Neuronal stem cell (in vitro differentiated cells): ENCODE data around the gene TRIM41.
"Not testable (repeated sequence)": the region's sequence is repeated elsewhere in the genome, so short reads cannot be mapped to it uniquely, and the experiment has no call there.

ENCODE experiments used
- DNase-seq: peaks from one replicate; pipeline ENCODE4 v3.0.0-alpha.2; 2013; ENCODE audit warnings: low spot score
- H2AFZ ChIP-seq: one replicate; pipeline ENCODE4 v1.6.1; 2013; ENCODE audit warnings: mild to moderate bottlenecking, low read length, inconsistent platforms
- H2AK5ac ChIP-seq: 2 replicates; pipeline ENCODE4 v1.6.1; 2013; ENCODE audit warnings: low read depth, mild to moderate bottlenecking, inconsistent platforms, low read length, moderate library complexity, mixed read lengths
- H2BK120ac ChIP-seq: 2 replicates; pipeline ENCODE4 v1.6.1; 2013; ENCODE audit warnings: low read depth, mild to moderate bottlenecking, inconsistent platforms, low read length, moderate library complexity, mixed read lengths
- H2BK12ac ChIP-seq: one replicate; pipeline ENCODE4 v1.6.1; 2013; ENCODE audit warnings: low read length, inconsistent platforms
- H2BK15ac ChIP-seq: 2 replicates; pipeline ENCODE4 v1.6.1; 2013; ENCODE audit warnings: mild to moderate bottlenecking, low read length, inconsistent platforms, mixed read lengths
- H2BK5ac ChIP-seq: one replicate; pipeline ENCODE4 v1.6.1; 2013; ENCODE audit warnings: inconsistent platforms, mild to moderate bottlenecking, low read length, moderate library complexity
- H3K14ac ChIP-seq: one replicate; pipeline ENCODE4 v1.6.1; 2013; ENCODE audit warnings: low read length, inconsistent platforms
- H3K18ac ChIP-seq: 2 replicates; pipeline ENCODE4 v1.6.1; 2013; ENCODE audit warnings: low read length, inconsistent platforms
- H3K23ac ChIP-seq: 2 replicates; pipeline ENCODE4 v1.6.1; 2013; ENCODE audit warnings: low read depth, mild to moderate bottlenecking, mixed read lengths, low read length, inconsistent platforms; ENCODE audit not compliant: poor library complexity
- H3K27ac ChIP-seq: replicated peaks from 3 replicates; pipeline ENCODE4 v1.5.1; 2013; ENCODE audit warnings: low read length, inconsistent platforms
- H3K27me3 ChIP-seq, 3 experiments: 2 replicates each; pipeline ENCODE4 v1.6.1; 2013; ENCODE audit warnings: low read length in 3 of 3, mild to moderate bottlenecking in 2 of 3, inconsistent platforms in 1 of 3, low read depth in 1 of 3, mixed read lengths in 1 of 3, moderate library complexity in 1 of 3; ENCODE audit not compliant: control insufficient read depth in 3 of 3, insufficient read depth in 3 of 3
- H3K36me3 ChIP-seq, 2 donors: replicated peaks in 1 of 2; 2 replicates each; pipeline ENCODE4 v1.6.1; 2013; ENCODE audit warnings: low read length in 2 of 2; ENCODE audit not compliant: control insufficient read depth in 2 of 2, insufficient read depth in 2 of 2
- H3K4ac ChIP-seq: 2 replicates; pipeline ENCODE4 v1.6.1; 2013; ENCODE audit warnings: inconsistent platforms, mild to moderate bottlenecking, low read length, moderate library complexity
- H3K4me1 ChIP-seq, 2 donors: 1 replicate in 1 of 2; 2 replicates in 1 of 2; pipeline ENCODE4 v1.6.1; 2013; ENCODE audit warnings: low read length in 2 of 2, low read depth in 1 of 2; ENCODE audit not compliant: control insufficient read depth in 2 of 2, insufficient read depth in 1 of 2
- H3K4me2 ChIP-seq: one replicate; pipeline ENCODE4 v1.6.1; 2013; ENCODE audit warnings: mild to moderate bottlenecking, low read length, inconsistent platforms; ENCODE audit not compliant: insufficient read depth, poor library complexity, severe bottlenecking
- H3K4me3 ChIP-seq, 2 donors: 2 replicates each; pipeline ENCODE4 v1.5.1; 2013; ENCODE audit warnings: low read length in 2 of 2, mild to moderate bottlenecking in 2 of 2, inconsistent platforms in 1 of 2, moderate library complexity in 1 of 2
- H3K79me1 ChIP-seq: one replicate; pipeline ENCODE4 v1.6.1; 2013; ENCODE audit warnings: low read depth, mild to moderate bottlenecking, inconsistent platforms, low read length, moderate library complexity
- H3K9ac ChIP-seq: one replicate; pipeline ENCODE4 v1.6.1; 2013; ENCODE audit warnings: mild to moderate bottlenecking, low read depth, low read length, inconsistent platforms; ENCODE audit not compliant: poor library complexity
- H3K9me3 ChIP-seq, 2 donors: replicated peaks in 1 of 2; 2 replicates each; pipeline versions ENCODE3 to v1.6.1; 2013; ENCODE audit warnings: low read length in 2 of 2, mild to moderate bottlenecking in 2 of 2, inconsistent platforms in 1 of 2, low read depth in 1 of 2, mixed read lengths in 1 of 2, moderate library complexity in 1 of 2; ENCODE audit not compliant: control insufficient read depth in 2 of 2, insufficient read depth in 1 of 2
- H4K8ac ChIP-seq: one replicate; pipeline ENCODE4 v1.6.1; 2013; ENCODE audit warnings: low read depth, mild to moderate bottlenecking, inconsistent platforms, low read length, moderate library complexity
- H4K91ac ChIP-seq: one replicate; pipeline ENCODE4 v1.6.1; 2013; ENCODE audit warnings: low read length, low read depth, mild to moderate bottlenecking, inconsistent platforms; ENCODE audit not compliant: poor library complexity
- WGBS, 2 donors: extraction: QIAGEN DNeasy Blood & Tissue Kit; methylation state at CpG; one replicate each; pipeline ENCODE4 v1.1.7; 2013; ENCODE audit warnings: missing lambda C conversion rate in 2 of 2, mixed read lengths in 1 of 2; ENCODE audit not compliant: insufficient read length in 2 of 2, insufficient replicate concordance in 1 of 2; ENCODE audit errors: extremely low coverage in 2 of 2; 5-methylcytosine and 5-hydroxymethylcytosine counted together

The TRIM41 gene

GRCh38 chr5:181281077-181281983, 58.2 kb downstream of the TRIM41 start:
- WGBS, 2 donors = no CpG with 5 or more reads among the region's 40 CpGs

GRCh38 chr5:181281984-181282316, 58.9 kb downstream of the TRIM41 start:
- peak overlapping the region; percentile 99 for H3K14ac ChIP-seq
- peak overlapping the region; percentile 96 to 98 for H3K4me3 ChIP-seq
- peak overlapping the region; percentile 97 for H2AFZ ChIP-seq
- peak overlapping the region; percentile 86 for H3K4me2 ChIP-seq
- peak overlapping the region; percentile 99 for H3K9ac ChIP-seq
- no peaks in the 10 kb centered on the region for H3K9me3 ChIP-seq
- DNase-seq = no peak
- peaks cover 18% of the 10 kb centered on the region for H3K79me1 ChIP-seq
- H3K36me3 ChIP-seq = peaks cover 10 to 40% of the 10 kb centered on the region in 2 donors
- H2BK12ac ChIP-seq = no peak overlapping the region
- H4K8ac ChIP-seq = peak overlapping the region; percentile 43
- no peak overlapping the region for H2BK120ac ChIP-seq
- H2AK5ac ChIP-seq = no peak overlapping the region
- peak overlapping the region; percentile 80 for H3K23ac ChIP-seq
- H4K91ac ChIP-seq = no peak overlapping the region
- no peak overlapping the region for H2BK5ac ChIP-seq
- H2BK15ac ChIP-seq = no peak overlapping the region
- peak overlapping the region; percentile 64 for H3K18ac ChIP-seq
- H3K4ac ChIP-seq = no peak overlapping the region
- no peaks in the 10 kb centered on the region for H3K27me3 ChIP-seq
- WGBS, 2 donors = no CpG with 5 or more reads among the region's 18 CpGs
- peaks cover 2% of the 10 kb centered on the region in 2 donors for H3K4me1 ChIP-seq
- no peak overlapping the region for H3K27ac ChIP-seq

More at GRCh38 chr5:181281077-181281983, 58.2 kb downstream of the TRIM41 start:
- no peak overlapping the region for H3K4ac ChIP-seq
- peaks cover 5 to 34% of the 10 kb centered on the region in 2 donors for H3K36me3 ChIP-seq
- peak overlapping the region; percentile 99 for H3K14ac ChIP-seq
- H3K23ac ChIP-seq = peak overlapping the region; percentile 80
- peak overlapping the region; percentile 86 for H3K4me2 ChIP-seq
- peak overlapping the region; percentile 97 for H2AFZ ChIP-seq
- peak; percentile 93 for DNase-seq
- no peak overlapping the region for H2BK120ac ChIP-seq
- H4K91ac ChIP-seq = no peak overlapping the region
- peak overlapping the region; percentile 98 for H3K27ac ChIP-seq
- no peak overlapping the region for H2AK5ac ChIP-seq
- peak overlapping the region; percentile 99 for H3K18ac ChIP-seq
- H3K4me3 ChIP-seq = peak overlapping the region; percentile 96 to 98
- peak overlapping the region; percentile 99 for H3K9ac ChIP-seq
- H3K4me1 ChIP-seq = peaks cover 2% of the 10 kb centered on the region in 2 donors
- no peaks in the 10 kb centered on the region for H3K27me3 ChIP-seq
- H2BK12ac ChIP-seq = no peak overlapping the region
- H3K79me1 ChIP-seq = peaks cover 14% of the 10 kb centered on the region
- H2BK15ac ChIP-seq = no peak overlapping the region
- no peaks in the 10 kb centered on the region for H3K9me3 ChIP-seq
- no peak overlapping the region for H2BK5ac ChIP-seq
- peak overlapping the region; percentile 98 for H4K8ac ChIP-seq

DNA sequence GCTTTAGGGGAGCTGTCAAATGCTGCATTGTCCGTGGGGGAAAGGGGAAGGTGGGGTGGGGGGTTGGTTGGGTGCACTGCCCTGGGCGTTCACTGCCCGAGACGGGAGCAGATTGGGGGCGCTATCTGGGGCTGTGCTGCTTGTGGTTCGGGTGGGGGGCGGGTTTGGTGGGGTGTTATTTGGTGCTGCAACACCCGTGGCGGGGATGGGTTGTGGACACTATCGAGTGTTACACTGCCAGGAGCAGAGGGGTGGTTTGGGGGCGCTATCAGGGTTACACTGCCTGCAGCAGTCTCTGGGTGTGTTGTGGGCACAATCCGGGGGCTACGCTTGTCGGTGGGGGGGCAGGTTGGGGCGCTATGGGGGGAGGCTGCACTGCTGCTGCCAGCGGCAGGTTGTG, 59.3 kb downstream of the TRIM41 start:
- Histone ChIP-seq H3K4me3 (peak overlapping the region in 1 of 2 donors; percentile 96), H3K9ac (peak overlapping the region; percentile 99), H3K79me1 (peaks cover 18% of the 10 kb centered on the region), H3K36me3 (peaks cover 10 to 45% of the 10 kb centered on the region in 2 donors), H3K4me2 (peak overlapping the region; percentile 86)
- H4K91ac ChIP-seq, H2BK15ac ChIP-seq, DNase-seq, H2BK12ac ChIP-seq, H3K4me1 ChIP-seq, H3K23ac ChIP-seq, H3K18ac ChIP-seq, H2BK120ac ChIP-seq, H3K27ac ChIP-seq, H2BK5ac ChIP-seq, H4K8ac ChIP-seq, H2AK5ac ChIP-seq, H3K27me3 ChIP-seq, H3K4ac ChIP-seq, H2AFZ ChIP-seq, H3K9me3 ChIP-seq, H3K14ac ChIP-seq: not testable (repeated sequence)
- WGBS, 2 donors = no CpG with 5 or more reads among the region's 16 CpGs

GRCh38 chr5:181282874-181283273, 59.8 kb downstream of the TRIM41 start:
- H3K18ac ChIP-seq = no peak overlapping the region
- H4K91ac ChIP-seq = no peak overlapping the region
- H2BK15ac ChIP-seq = no peak overlapping the region
- no peak overlapping the region for H3K4ac ChIP-seq
- no peak overlapping the region for H3K14ac ChIP-seq
- H3K9ac ChIP-seq = peak overlapping the region; percentile 3
- no peak overlapping the region for H2BK120ac ChIP-seq
- H3K27ac ChIP-seq = no peak overlapping the region
- H3K4me1 ChIP-seq = peaks cover 2% of the 10 kb centered on the region in 2 donors
- no peak overlapping the region for H4K8ac ChIP-seq
- H3K79me1 ChIP-seq = peaks cover 18% of the 10 kb centered on the region
- no peak for DNase-seq
- no peak overlapping the region for H2AK5ac ChIP-seq
- H2BK5ac ChIP-seq = no peak overlapping the region
- no peak overlapping the region for H3K4me3 ChIP-seq
- H3K36me3 ChIP-seq = peaks cover 10 to 50% of the 10 kb centered on the region in 2 donors
- H3K9me3 ChIP-seq = no peaks in the 10 kb centered on the region
- no CpG with 5 or more reads among the region's 7 CpGs for WGBS, 2 donors
- H2BK12ac ChIP-seq = no peak overlapping the region
- no peak overlapping the region for H3K23ac ChIP-seq
- no peak overlapping the region for H3K4me2 ChIP-seq
- H2AFZ ChIP-seq = no peak overlapping the region
- no peaks in the 10 kb centered on the region for H3K27me3 ChIP-seq
